ENCODE results near the gene PRM2.

Gene PRM2

DNA sequence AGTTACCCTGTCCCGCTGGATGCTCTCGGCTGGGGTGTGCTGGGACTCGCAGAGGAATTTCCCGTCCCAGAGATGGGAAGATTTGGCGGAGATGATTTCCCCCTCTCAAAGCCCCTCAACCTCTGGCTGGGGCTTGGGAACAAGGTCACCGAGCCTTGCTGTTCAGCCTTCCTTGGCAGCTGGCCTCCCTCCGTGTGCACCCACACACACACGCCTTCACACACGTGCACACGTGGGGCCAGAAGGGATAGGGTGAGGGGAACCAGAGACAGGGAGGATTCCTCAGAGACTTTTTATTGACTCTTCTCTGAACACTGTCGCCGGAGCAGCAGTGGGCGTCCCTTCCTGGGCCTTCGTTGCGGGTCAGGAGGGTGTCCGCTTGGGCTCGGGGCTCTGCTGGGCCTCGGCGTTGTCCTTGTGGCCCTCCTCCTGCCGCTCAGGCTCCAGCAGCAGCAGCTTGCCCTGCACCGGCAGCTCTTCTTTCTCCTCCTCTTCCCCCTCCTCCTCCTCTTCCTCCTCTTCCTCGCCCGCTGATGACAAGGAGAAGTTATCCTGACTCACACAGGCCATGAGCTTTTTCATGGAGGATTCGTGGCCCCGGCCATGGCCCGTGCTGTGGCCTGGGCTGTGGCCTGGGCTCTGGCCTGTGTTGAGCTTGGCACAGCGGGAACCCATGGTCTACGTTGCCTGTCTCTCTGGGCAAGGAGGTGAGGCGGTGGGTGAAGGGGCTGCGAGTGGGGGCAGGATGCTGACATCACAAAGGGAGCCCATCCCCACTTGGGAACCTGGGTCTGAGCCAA, 3.2 kb downstream of the PRM2 start, which contains the start of gene PRM3:
Gene PRM3, minus strand, starts transcription at position 709 of the 800 bp plus-strand sequence. Its CDS starts 34 bp downstream, at position 675.
- TF ChIP-seq, protein P1, sequence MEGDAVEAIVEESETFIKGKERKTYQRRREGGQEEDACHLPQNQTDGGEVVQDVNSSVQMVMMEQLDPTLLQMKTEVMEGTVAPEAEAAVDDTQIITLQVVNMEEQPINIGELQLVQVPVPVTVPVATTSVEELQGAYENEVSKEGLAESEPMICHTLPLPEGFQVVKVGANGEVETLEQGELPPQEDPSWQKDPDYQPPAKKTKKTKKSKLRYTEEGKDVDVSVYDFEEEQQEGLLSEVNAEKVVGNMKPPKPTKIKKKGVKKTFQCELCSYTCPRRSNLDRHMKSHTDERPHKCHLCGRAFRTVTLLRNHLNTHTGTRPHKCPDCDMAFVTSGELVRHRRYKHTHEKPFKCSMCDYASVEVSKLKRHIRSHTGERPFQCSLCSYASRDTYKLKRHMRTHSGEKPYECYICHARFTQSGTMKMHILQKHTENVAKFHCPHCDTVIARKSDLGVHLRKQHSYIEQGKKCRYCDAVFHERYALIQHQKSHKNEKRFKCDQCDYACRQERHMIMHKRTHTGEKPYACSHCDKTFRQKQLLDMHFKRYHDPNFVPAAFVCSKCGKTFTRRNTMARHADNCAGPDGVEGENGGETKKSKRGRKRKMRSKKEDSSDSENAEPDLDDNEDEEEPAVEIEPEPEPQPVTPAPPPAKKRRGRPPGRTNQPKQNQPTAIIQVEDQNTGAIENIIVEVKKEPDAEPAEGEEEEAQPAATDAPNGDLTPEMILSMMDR (conservative IDR thresholded peaks at IDR 0.05; ENCODE audit: low read length): no peak
- DNase-seq (ENCODE audit: low read depth): no peak

GRCh38 chr16:11272484-11272883, 3.8 kb downstream of the PRM2 start:
- no peak overlapping the region for H3K4me3 ChIP-seq (ENCODE audit: low read length)
- no peak for DNase-seq (ENCODE audit: low read depth)
- TF ChIP-seq, protein P1 (conservative IDR thresholded peaks at IDR 0.05; ENCODE audit: low read length): no peak

More for the DNA sequence above, 3.2 kb downstream of the PRM2 start, which contains the start of gene PRM3:
- H3K4me3 ChIP-seq (ENCODE audit: low read length): no peak within 1 kb of the TSS

DNA sequence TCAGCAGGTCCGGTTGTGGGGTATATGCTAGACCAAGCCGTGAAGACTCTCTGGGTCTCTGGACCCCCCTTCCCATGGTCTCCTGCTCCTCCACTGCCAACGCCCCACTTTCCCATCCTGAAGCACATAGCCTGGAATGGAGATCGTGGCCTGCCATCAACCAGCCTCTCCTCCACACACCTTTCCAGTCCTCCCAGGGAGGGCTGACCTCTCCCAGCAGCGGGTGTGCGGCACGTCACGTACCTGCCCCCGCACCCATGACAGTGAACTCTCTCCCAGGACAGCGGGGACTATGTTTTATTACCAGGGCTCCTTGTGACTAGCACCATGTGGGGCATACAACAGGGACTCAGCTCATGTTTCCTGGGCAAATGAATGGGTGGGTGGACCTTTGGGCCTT, 4.7 kb downstream of the PRM2 start:
- TF ChIP-seq, protein P1 (conservative IDR thresholded peaks at IDR 0.05; ENCODE audit: low read length): no peak
- DNase-seq (ENCODE audit: low read depth): no peak

GRCh38 chr16:11270602-11271162, 5.6 kb downstream of the PRM2 start:
- no peak overlapping the region for H3K4me3 ChIP-seq (ENCODE audit: low read length)
- no peak for DNase-seq (ENCODE audit: low read depth)
- TF ChIP-seq, protein P1 (conservative IDR thresholded peaks at IDR 0.05; ENCODE audit: low read length): no peak

More for the DNA sequence above, 4.7 kb downstream of the PRM2 start:
- H3K4me3 ChIP-seq (ENCODE audit: low read length): no peak overlapping the region

GRCh38 chr16:11268921-11269375, 7.3 kb downstream of the PRM2 start, which contains the start of gene TNP2:
TSS of gene TNP2 (minus strand) at chr16:11269325. CDS start at chr16:11269262, 63 bp downstream.
- DNase-seq (ENCODE audit: low read depth): no peak
- TF ChIP-seq, protein P1 (conservative IDR thresholded peaks at IDR 0.05; ENCODE audit: low read length): no peak
- no peak within 1 kb of the TSS for H3K4me3 ChIP-seq (ENCODE audit: low read length)

GRCh38 chr16:11265124-11265523, 11.2 kb downstream of the PRM2 start:
- TF ChIP-seq, protein P1 (conservative IDR thresholded peaks at IDR 0.05; ENCODE audit: low read length): no peak
- DNase-seq (ENCODE audit: low read depth): no peak
- H3K4me3 ChIP-seq (ENCODE audit: low read length): no peak overlapping the region

Data from AG10803 (cell line).